Measurements from ENCODE around the gene CORO1C. TPM values are rescaled to one million over a fixed set of nuclear protein-coding genes. Genes with fewer than 3 reads are reported as not detected.

The CORO1C gene
- total RNA-seq, 1 donor from 2014 or later: 391 TPM

- peak overlapping the region; percentile 19 for H3K4me3 ChIP-seq (ENCODE audit: insufficient read depth, low read depth, low read length)
- H3K27ac ChIP-seq (ENCODE audit: low read depth, low read length): no peak overlapping the region
- no peak for FAIRE-seq
- peaks cover 7% of the 10 kb centered on the region for H3K4me1 ChIP-seq (ENCODE audit: insufficient read depth, low read length)
- H4K20me1 ChIP-seq (ENCODE audit: insufficient read depth, low read length): no peaks in the 10 kb centered on the region
- Mint-ChIP-seq H3K9me3 (ENCODE audit: unreplicated experiment) (peaks cover 2% of the 10 kb centered on the region), H3K27ac (ENCODE audit: unreplicated experiment) (no peak overlapping the region), H3K4me3 (ENCODE audit: unreplicated experiment) (peak overlapping the region; percentile 68), H3K4me1 (ENCODE audit: low read depth, unreplicated experiment) (peaks cover 1% of the 10 kb centered on the region), H3K27me3 (ENCODE audit: low read depth, unreplicated experiment) (peaks cover 19% of the 10 kb centered on the region), H3K36me3 (ENCODE audit: low read depth, unreplicated experiment) (peaks cover 2% of the 10 kb centered on the region)
- H2AFZ ChIP-seq (ENCODE audit: low read depth, low read length): peak overlapping the region; percentile 42
- H3K9me3 ChIP-seq (ENCODE audit: insufficient read depth, low read depth, low read length): no peaks in the 10 kb centered on the region
- no peak for DNase-seq (ENCODE audit: low read depth)
- peak overlapping the region; percentile 75 for H3K4me2 ChIP-seq (ENCODE audit: low read length)
- no peaks in the 10 kb centered on the region for H3K36me3 ChIP-seq (ENCODE audit: insufficient read depth, low read length)
- TF ChIP-seq EZH2 (IDR thresholded peaks at IDR 0.05; ENCODE audit: insufficient read depth, low read length): no peak
- TF ChIP-seq CTCF (IDR thresholded peaks at IDR 0.05; ENCODE audit: insufficient read depth, low read depth, low read length): no peak
- no peaks in the 10 kb centered on the region for H3K27me3 ChIP-seq (ENCODE audit: insufficient read depth, low read length)
- no peaks in the 10 kb centered on the region for H3K79me2 ChIP-seq (ENCODE audit: insufficient read depth, low read length)
- H3K9ac ChIP-seq (ENCODE audit: low read length): no peak overlapping the region
Observed at GRCh38 chr12:108768591-108769500, 37.5 kb upstream of the CORO1C start.

- FAIRE-seq: no peak
- H3K36me3 ChIP-seq (ENCODE audit: insufficient read depth, low read length): no peaks in the 10 kb centered on the region
- peaks cover 22% of the 10 kb centered on the region for H3K27me3 Mint-ChIP-seq (ENCODE audit: low read depth, unreplicated experiment)
Observed at GRCh38 chr12:108766294-108766693, 35.0 kb upstream of the CORO1C start.

More at GRCh38 chr12:108766294-108766693, 35.0 kb upstream of the CORO1C start:
- Histone ChIP-seq H3K27me3 (ENCODE audit: insufficient read depth, low read length) (no peaks in the 10 kb centered on the region), H3K79me2 (ENCODE audit: insufficient read depth, low read length) (no peaks in the 10 kb centered on the region), H3K4me3 (ENCODE audit: insufficient read depth, low read depth, low read length) (no peak overlapping the region), H4K20me1 (ENCODE audit: insufficient read depth, low read length) (no peaks in the 10 kb centered on the region), H3K9me3 (ENCODE audit: insufficient read depth, low read depth, low read length) (no peaks in the 10 kb centered on the region), H3K4me2 (ENCODE audit: low read length) (no peak overlapping the region), H2AFZ (ENCODE audit: low read depth, low read length) (no peak overlapping the region), H3K4me1 (ENCODE audit: insufficient read depth, low read length) (peaks cover 7% of the 10 kb centered on the region), H3K27ac (ENCODE audit: low read depth, low read length) (no peak overlapping the region), H3K9ac (ENCODE audit: low read length) (no peak overlapping the region)
- no peak for TF ChIP-seq CTCF (IDR thresholded peaks at IDR 0.05; ENCODE audit: insufficient read depth, low read depth, low read length)
- TF ChIP-seq EZH2 (IDR thresholded peaks at IDR 0.05; ENCODE audit: insufficient read depth, low read length): no peak
- H3K4me3 Mint-ChIP-seq (ENCODE audit: unreplicated experiment): no peak overlapping the region
- no peak overlapping the region for H3K27ac Mint-ChIP-seq (ENCODE audit: unreplicated experiment)
- peaks cover 2% of the 10 kb centered on the region for H3K9me3 Mint-ChIP-seq (ENCODE audit: unreplicated experiment)
- DNase-seq (ENCODE audit: low read depth): no peak
- no peaks in the 10 kb centered on the region for H3K4me1 Mint-ChIP-seq (ENCODE audit: low read depth, unreplicated experiment)
- H3K36me3 Mint-ChIP-seq (ENCODE audit: low read depth, unreplicated experiment): peaks cover 2% of the 10 kb centered on the region

Data from astrocyte (in vitro differentiated cells and primary cell).